Mesendoderm (in vitro differentiated cells): ENCODE results near the gene NRXN3.

ENCODE experiments used
- DNase-seq: peaks from one replicate; pipeline ENCODE4 v3.0.0; 2013
- H2AK5ac ChIP-seq: 2 replicates; pipeline ENCODE4 v1.6.1; 2013; ENCODE audit warnings: low read length, inconsistent platforms
- H2BK120ac ChIP-seq: 2 replicates; pipeline ENCODE4 v1.6.1; 2013; ENCODE audit warnings: low read depth, mild to moderate bottlenecking, low read length, moderate library complexity, mixed read lengths
- H2BK15ac ChIP-seq: replicated peaks from 2 replicates; pipeline ENCODE4 v1.6.1; 2013; ENCODE audit warnings: low read depth, mild to moderate bottlenecking, moderate library complexity
- H2BK5ac ChIP-seq: 2 replicates; pipeline ENCODE4 v1.6.1; 2013; ENCODE audit warnings: low read length, inconsistent platforms
- H3K18ac ChIP-seq: 2 replicates; pipeline ENCODE4 v1.6.1; 2013; ENCODE audit warnings: mild to moderate bottlenecking, low read length, mixed read lengths
- H3K23ac ChIP-seq: one replicate; pipeline ENCODE4 v1.6.1; 2013; ENCODE audit warnings: low read length
- H3K27ac ChIP-seq: 2 replicates; pipeline ENCODE4 v1.5.1; 2013; ENCODE audit warnings: low read depth, mild to moderate bottlenecking, inconsistent platforms, low read length, moderate library complexity
- H3K27me3 ChIP-seq: 2 replicates; pipeline ENCODE4 v1.6.1; 2013; ENCODE audit warnings: low read length, control low read depth, mild to moderate bottlenecking, inconsistent platforms; ENCODE audit not compliant: insufficient read depth, poor library complexity
- H3K36me3 ChIP-seq: 2 replicates; pipeline ENCODE4 v1.6.1; 2013; ENCODE audit warnings: low read length, inconsistent platforms; ENCODE audit not compliant: control insufficient read depth, insufficient read depth
- H3K4ac ChIP-seq: one replicate; pipeline ENCODE4 v1.6.1; 2013; ENCODE audit warnings: low read depth, mild to moderate bottlenecking, low read length, moderate library complexity
- H3K4me1 ChIP-seq: 2 replicates; pipeline ENCODE4 v1.6.1; 2013; ENCODE audit warnings: low read depth, low read length, inconsistent platforms; ENCODE audit not compliant: control insufficient read depth
- H3K4me2 ChIP-seq: 2 replicates; pipeline ENCODE4 v1.6.1; 2013; ENCODE audit warnings: low read length
- H3K4me3 ChIP-seq: 2 replicates; pipeline ENCODE4 v1.5.1; 2013; ENCODE audit warnings: mild to moderate bottlenecking, low read length
- H3K56ac ChIP-seq: one replicate; pipeline ENCODE4 v1.6.1; 2013; ENCODE audit warnings: low read length
- H3K79me1 ChIP-seq: 2 replicates; pipeline ENCODE4 v1.6.1; 2013; ENCODE audit warnings: low read length, inconsistent platforms
- H3K79me2 ChIP-seq: 2 replicates; pipeline ENCODE4 v1.6.1; 2013; ENCODE audit warnings: mild to moderate bottlenecking, low read length; ENCODE audit not compliant: control insufficient read depth, insufficient read depth
- H3K9ac ChIP-seq: 2 replicates; pipeline ENCODE4 v1.6.1; 2013; ENCODE audit warnings: low read length, inconsistent platforms
- H4K5ac ChIP-seq: one replicate; pipeline ENCODE4 v1.6.1; 2013; ENCODE audit warnings: low read length
- H4K8ac ChIP-seq: one replicate; pipeline ENCODE4 v1.6.1; 2013; ENCODE audit warnings: low read depth, mild to moderate bottlenecking, control low read depth, low read length, moderate library complexity
- WGBS: extraction: QIAGEN DNeasy Blood & Tissue Kit; methylation state at CpG from one replicate; pipeline ENCODE4 v1.1.7; 2013; ENCODE audit warnings: low lambda C conversion rate, missing lambda C conversion rate; ENCODE audit not compliant: insufficient coverage; ENCODE audit errors: extremely low coverage; 5-methylcytosine and 5-hydroxymethylcytosine counted together

The NRXN3 gene

GRCh38 chr14:78157494-78158437 is 12.4 kb upstream of the NRXN3 start:
- H3K18ac ChIP-seq: no peak overlapping the region
- no peak overlapping the region for H4K5ac ChIP-seq
- H3K4me3 ChIP-seq: no peak overlapping the region
- no peaks in the 10 kb centered on the region for H3K36me3 ChIP-seq
- no CpG with 5 or more reads among the region's 15 CpGs for WGBS
- no peak overlapping the region for H3K4me2 ChIP-seq
- no peak overlapping the region for H3K23ac ChIP-seq
- no peaks in the 10 kb centered on the region for H3K79me2 ChIP-seq
- no peak overlapping the region for H2BK120ac ChIP-seq
- DNase-seq: peak; percentile 51
- H2AK5ac ChIP-seq: no peak overlapping the region
- no peaks in the 10 kb centered on the region for H3K27me3 ChIP-seq
- no peak overlapping the region for H3K27ac ChIP-seq
- no peak overlapping the region for H3K56ac ChIP-seq
- no peak overlapping the region for H2BK5ac ChIP-seq
- H4K8ac ChIP-seq: no peak overlapping the region
- no peak overlapping the region for H3K4ac ChIP-seq
- no peak overlapping the region for H2BK15ac ChIP-seq
- H3K4me1 ChIP-seq: no peaks in the 10 kb centered on the region
- H3K79me1 ChIP-seq: no peaks in the 10 kb centered on the region
- H3K9ac ChIP-seq: no peak overlapping the region

GRCh38 chr14:78162202-78162601 is 8.0 kb upstream of the NRXN3 start:
- no peaks in the 10 kb centered on the region for H3K4me1 ChIP-seq
- no peak overlapping the region for H3K4me3 ChIP-seq
- no peak overlapping the region for H3K4ac ChIP-seq
- H2BK5ac ChIP-seq: no peak overlapping the region
- WGBS: no CpG with 5 or more reads among the region's 5 CpGs
- no peak overlapping the region for H3K56ac ChIP-seq
- no peak overlapping the region for H3K4me2 ChIP-seq
- H3K27ac ChIP-seq: no peak overlapping the region
- DNase-seq: peak; percentile 60
- no peaks in the 10 kb centered on the region for H3K79me2 ChIP-seq
- no peak overlapping the region for H3K9ac ChIP-seq
- H3K79me1 ChIP-seq: no peaks in the 10 kb centered on the region
- H4K5ac ChIP-seq: no peak overlapping the region
- H3K36me3 ChIP-seq: no peaks in the 10 kb centered on the region
- no peaks in the 10 kb centered on the region for H3K27me3 ChIP-seq
- H2BK120ac ChIP-seq: no peak overlapping the region
- H2AK5ac ChIP-seq: no peak overlapping the region
- H4K8ac ChIP-seq: no peak overlapping the region
- no peak overlapping the region for H3K23ac ChIP-seq
- no peak overlapping the region for H3K18ac ChIP-seq
- H2BK15ac ChIP-seq: no peak overlapping the region

- no peak overlapping the region for H3K27ac ChIP-seq
- H2BK5ac ChIP-seq: no peak overlapping the region
- peak; percentile 76 for DNase-seq
- WGBS: no CpG with 5 or more reads among the region's 8 CpGs
- no peak overlapping the region for H2AK5ac ChIP-seq
- H3K4me1 ChIP-seq: no peaks in the 10 kb centered on the region
- no peak overlapping the region for H3K4ac ChIP-seq
- no peak overlapping the region for H3K56ac ChIP-seq
- no peak overlapping the region for H3K4me2 ChIP-seq
- H3K18ac ChIP-seq: no peak overlapping the region
- no peak overlapping the region for H3K4me3 ChIP-seq
- H3K79me1 ChIP-seq: no peaks in the 10 kb centered on the region
- no peak overlapping the region for H2BK15ac ChIP-seq
- H3K9ac ChIP-seq: no peak overlapping the region
- H3K27me3 ChIP-seq: no peaks in the 10 kb centered on the region
- H3K23ac ChIP-seq: no peak overlapping the region
- H4K5ac ChIP-seq: no peak overlapping the region
- no peaks in the 10 kb centered on the region for H3K36me3 ChIP-seq
- no peaks in the 10 kb centered on the region for H3K79me2 ChIP-seq
- H4K8ac ChIP-seq: no peak overlapping the region
- no peak overlapping the region for H2BK120ac ChIP-seq
Measured at GRCh38 chr14:78164226-78164853, 5.8 kb upstream of the NRXN3 start.

- H3K4me3 ChIP-seq: no peak overlapping the region
- DNase-seq: no peak
- H3K18ac ChIP-seq: no peak overlapping the region
- H3K36me3 ChIP-seq: no peaks in the 10 kb centered on the region
- no peak overlapping the region for H3K9ac ChIP-seq
- H2BK15ac ChIP-seq: no peak overlapping the region
- H3K4me1 ChIP-seq: peaks cover 4% of the 10 kb centered on the region
- H3K23ac ChIP-seq: no peak overlapping the region
- H2BK5ac ChIP-seq: no peak overlapping the region
- H4K5ac ChIP-seq: no peak overlapping the region
- no peaks in the 10 kb centered on the region for H3K79me2 ChIP-seq
- H3K79me1 ChIP-seq: no peaks in the 10 kb centered on the region
- H3K4ac ChIP-seq: no peak overlapping the region
- H3K4me2 ChIP-seq: no peak overlapping the region
- H2BK120ac ChIP-seq: no peak overlapping the region
- H4K8ac ChIP-seq: no peak overlapping the region
- WGBS: no CpG with 5 or more reads among the region's 7 CpGs
- no peak overlapping the region for H3K27ac ChIP-seq
- no peaks in the 10 kb centered on the region for H3K27me3 ChIP-seq
- H2AK5ac ChIP-seq: no peak overlapping the region
- no peak overlapping the region for H3K56ac ChIP-seq
Measured at GRCh38 chr14:78172428-78172827, 2.3 kb downstream of the NRXN3 start.

GRCh38 chr14:78173346-78174035 is 3.3 kb downstream of the NRXN3 start:
- WGBS: no CpG with 5 or more reads among the region's 21 CpGs
- Histone ChIP-seq H3K23ac (no peak overlapping the region), H4K8ac (no peak overlapping the region)

More at GRCh38 chr14:78173346-78174035, 3.3 kb downstream of the NRXN3 start:
- Histone ChIP-seq H3K4me1 (peaks cover 4% of the 10 kb centered on the region), H3K79me2 (no peaks in the 10 kb centered on the region), H4K5ac (no peak overlapping the region), H3K4me2 (no peak overlapping the region), H3K18ac (no peak overlapping the region), H3K56ac (no peak overlapping the region), H3K4me3 (no peak overlapping the region), H2AK5ac (no peak overlapping the region), H3K27me3 (no peaks in the 10 kb centered on the region), H2BK15ac (no peak overlapping the region), H3K27ac (no peak overlapping the region), H3K79me1 (no peaks in the 10 kb centered on the region), H2BK120ac (no peak overlapping the region), H2BK5ac (no peak overlapping the region), H3K9ac (no peak overlapping the region), H3K4ac (no peak overlapping the region), H3K36me3 (no peaks in the 10 kb centered on the region)
- no peak for DNase-seq
